Measurements from ENCODE around the gene TTLL11. TPM values are rescaled to one million over a fixed set of nuclear protein-coding genes. Genes with fewer than 3 reads are reported as not detected.
A peak's percentile ranks its signal among the peaks of the same experiment; 100 is the strongest.

The TTLL11 gene
- total and polyA plus RNA-seq, 2 of the 8 experiments (the other 6 are each of a cell fraction or from before 2014, with no cell fraction given), result 0.56 to 0.80 TPM

DNA sequence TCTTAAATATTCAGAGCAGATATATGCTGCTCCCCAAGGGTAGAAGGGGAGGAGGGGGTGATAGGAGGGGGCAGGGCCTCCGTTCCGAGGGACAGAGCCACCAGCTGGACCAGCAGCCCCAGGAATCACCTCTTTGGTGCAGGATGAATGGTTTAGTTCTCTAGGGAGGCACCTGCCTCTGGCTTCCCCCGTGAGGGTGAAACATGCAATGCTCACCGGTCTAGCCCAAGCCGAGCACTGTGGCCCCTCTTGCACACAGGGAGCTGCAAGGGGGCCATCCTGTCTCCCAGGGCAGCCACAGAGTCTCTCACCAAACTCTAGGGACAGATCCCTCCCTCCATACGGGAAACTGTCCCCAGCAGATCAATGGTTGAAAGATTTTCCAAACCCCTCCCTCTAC, 278.0 kb downstream of the TTLL11 start:
- no peak overlapping the region for H2AFZ ChIP-seq (ENCODE audit: low read length)
- H4K91ac ChIP-seq (replicated peaks; ENCODE audit: insufficient read length, low read length), result no peak overlapping the region
- H2AK5ac ChIP-seq (ENCODE audit: low read depth, low read length), result no peak overlapping the region
- H3K4me2 ChIP-seq (ENCODE audit: insufficient read depth in 1 of 2, low read depth in 2 of 2, low read length in 2 of 2), result no peak overlapping the region
- no peak overlapping the region for H3K56ac ChIP-seq (replicated peaks; ENCODE audit: insufficient read length, low read depth, low read length)
- H3K79me2 ChIP-seq (ENCODE audit: control insufficient read depth in 1 of 2, insufficient read depth in 2 of 2, low read length in 2 of 2), result no peaks in the 10 kb centered on the region
- H3K14ac ChIP-seq (ENCODE audit: insufficient read length), result no peak overlapping the region
- no peak overlapping the region for H2BK12ac ChIP-seq (ENCODE audit: low read depth, low read length)
- no peak overlapping the region for H3K4ac ChIP-seq (replicated peaks; ENCODE audit: insufficient read length, low read depth, low read length)
- DNase-seq (ENCODE audit: low read depth in 1 of 2, low spot score in 2 of 2) (no peak), FAIRE-seq (no peak)
- H3K9me3 ChIP-seq (ENCODE audit: insufficient read depth in 2 of 2, low read depth in 1 of 2, low read length in 1 of 2), result no peaks in the 10 kb centered on the region
- no peak overlapping the region; the same call in 1 of the 2 replicates for H4K8ac ChIP-seq (ENCODE audit: extremely low read depth, insufficient read depth, low read length)
- no peak overlapping the region for H3K27ac ChIP-seq (ENCODE audit: low read depth, low read length)
- peaks cover 6 to 25% (median 13%) of the 10 kb centered on the region in 4 experiments for H3K4me1 ChIP-seq (replicated peaks in 1 of 4; ENCODE audit: control insufficient read depth in 3 of 4, insufficient read depth in 4 of 4, low read length in 3 of 4)
- no peaks in the 10 kb centered on the region; the same call in 1 of the 2 replicates for H3K23me2 ChIP-seq (ENCODE audit: low read depth, low read length)
- no peak overlapping the region for H2BK120ac ChIP-seq (replicated peaks; ENCODE audit: low read depth, low read length)
- H3K79me1 ChIP-seq (ENCODE audit: low read depth, low read length), result peaks cover 3% of the 10 kb centered on the region; the same call in 1 of the 2 replicates
- H2BK20ac ChIP-seq (ENCODE audit: low read length), result 0 out of 2 replicates have a peak overlapping the region, but pooled peaks have one; percentile 11
- H4K5ac ChIP-seq (ENCODE audit: insufficient read length, low read depth, low read length), result no peak overlapping the region
- no peaks in the 10 kb centered on the region for H3K27me3 ChIP-seq (replicated peaks in 1 of 4; ENCODE audit: control insufficient read depth in 3 of 4, extremely low read depth in 1 of 4, insufficient read depth in 3 of 4, low read length in 3 of 4)
- no peak overlapping the region for H3K9ac ChIP-seq (replicated peaks in 1 of 4; ENCODE audit: extremely low read depth in 1 of 4, low read depth in 3 of 4, low read length in 3 of 4)
- no peak overlapping the region for H3K23ac ChIP-seq (ENCODE audit: insufficient read length)
- peaks cover 0 to 2% of the 10 kb centered on the region in 2 experiments for H4K20me1 ChIP-seq (replicated peaks in 1 of 2; ENCODE audit: control insufficient read depth in 1 of 2, insufficient read depth in 2 of 2, low read length in 2 of 2)
- no peak overlapping the region for H2BK15ac ChIP-seq (ENCODE audit: low read length)
- H3K4me3 ChIP-seq (ENCODE audit: extremely low read depth in 1 of 4, insufficient read depth in 2 of 4, low read depth in 3 of 4, low read length in 4 of 4), result no peak overlapping the region
- no peaks in the 10 kb centered on the region for H3K36me3 ChIP-seq (ENCODE audit: control insufficient read depth in 2 of 4, insufficient read depth in 4 of 4, low read length in 3 of 4)
- no peak overlapping the region for H3K18ac ChIP-seq (ENCODE audit: extremely low read depth, low read length)
- WGBS, 2 experiments (ENCODE audit: extremely low coverage in 1 of 2, insufficient coverage in 1 of 2, insufficient read length in 1 of 2, insufficient replicate concordance in 2 of 2, low coverage in 1 of 2, low lambda C conversion rate in 2 of 2, missing lambda C conversion rate in 1 of 2), result 84% methylated on average over 6 of the region's 6 CpGs; no CpG with 5 or more reads in 1 of the 2 experiments
- ChIA-PET CTCF (ENCODE audit: partially characterized antibody) (interaction anchor here (0.6 to 2.4 kb wide), 6 partner anchors 8 to 195 kb away, joined by 3 to 7 read pairs (median 4); no protein-coding TSS in a partner anchor), POLR2A (ENCODE audit: partially characterized antibody) (no interaction called here)
- H2BK5ac ChIP-seq (ENCODE audit: low read depth, low read length), result no peak overlapping the region
- no peak for TF ChIP-seq EZH2 (IDR thresholded peaks at IDR 0.05; ENCODE audit: low read depth, low read length, severe bottlenecking)
- TF ChIP-seq SP2 (IDR thresholded peaks at IDR 0.05; ENCODE audit: low read length), result no peak
- TF ChIP-seq GTF2F1 (IDR thresholded peaks at IDR 0.05; ENCODE audit: borderline replicate concordance, low read depth, low read length), result no peak
- TF ChIP-seq GABPA (IDR thresholded peaks at IDR 0.05; ENCODE audit: borderline replicate concordance, insufficient read depth, low read length), result no peak
- TF ChIP-seq, protein P1, sequence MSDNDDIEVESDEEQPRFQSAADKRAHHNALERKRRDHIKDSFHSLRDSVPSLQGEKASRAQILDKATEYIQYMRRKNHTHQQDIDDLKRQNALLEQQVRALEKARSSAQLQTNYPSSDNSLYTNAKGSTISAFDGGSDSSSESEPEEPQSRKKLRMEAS (IDR thresholded peaks at IDR 0.05), result no peak
- TF ChIP-seq CEBPB (IDR thresholded peaks at IDR 0.05; ENCODE audit: low read depth, low read length), result no peak
- TF ChIP-seq KDM1A (IDR thresholded peaks at IDR 0.05; ENCODE audit: borderline replicate concordance, low read length), result no peak
- no peak for TF ChIP-seq RAD21 (IDR thresholded peaks at IDR 0.05 in 1 of 2, conservative IDR thresholded peaks at IDR 0.05 in 1 of 2; ENCODE audit: low read depth in 2 of 2, low read length in 2 of 2)
- no peak for TF ChIP-seq EGR1 (IDR thresholded peaks at IDR 0.05; ENCODE audit: borderline replicate concordance, low read depth, low read length)
- TF ChIP-seq CHD2 (IDR thresholded peaks at IDR 0.05; ENCODE audit: low read length), result no peak
- no peak for TF ChIP-seq CREB1 (IDR thresholded peaks at IDR 0.05)
- no peak for TF ChIP-seq TEAD4 (IDR thresholded peaks at IDR 0.05; ENCODE audit: low read depth, low read length)
- TF ChIP-seq HDAC6 (IDR thresholded peaks at IDR 0.05; ENCODE audit: low read depth, low read length), result no peak
- TF ChIP-seq TAF7 (optimal IDR thresholded peaks at IDR 0.05; ENCODE audit: borderline replicate concordance, low read depth, low read length), result no peak
- no peak for TF ChIP-seq SRF (IDR thresholded peaks at IDR 0.05; ENCODE audit: low read depth, low read length)

Measured in H1 (cell line).